Left ventricle myocardium inferior (tissue), 1 donor: Measurements from ENCODE around the gene FARP2. TPM values are rescaled to one million over a fixed set of nuclear protein-coding genes. Genes with fewer than 3 reads are reported as not detected.
"Not testable (repeated sequence)": the region's sequence is repeated elsewhere in the genome, so short reads cannot be mapped to it uniquely, and the experiment has no call there.

Experiments
- DNase-seq: peaks from one replicate; pipeline ENCODE4 v3.0.0-alpha.2; 2020
- H3K27ac ChIP-seq: fragments of 200-600 bp; replicated peaks from 2 replicates; pipeline ENCODE4 v1.8.0; 2021
- H3K27me3 ChIP-seq: fragments of 200-600 bp; 2 replicates; pipeline ENCODE4 v1.8.0; 2021; ENCODE audit warnings: low read depth
- H3K36me3 ChIP-seq: fragments of 200-600 bp; 2 replicates; pipeline ENCODE4 v1.8.0; 2021
- H3K4me1 ChIP-seq: fragments of 200-600 bp; 2 replicates; pipeline ENCODE4 v1.8.0; 2021
- H3K4me3 ChIP-seq: fragments of 200-600 bp; 2 replicates; pipeline ENCODE4 v1.8.0; 2021; ENCODE audit warnings: mild to moderate bottlenecking, moderate library complexity
- H3K9me3 ChIP-seq: fragments of 200-600 bp; replicated peaks from 2 replicates; pipeline ENCODE4 v1.8.0; 2021
- intact Hi-C: fragments of 100-400 bp; cut with micrococcal nuclease; formaldehyde crosslinking; loops from one replicate; pipeline ENCODE4 v1.11.0; 2022
- total RNA-seq: library from RNA; stranded (reverse); fragmentation: NEBNext Ultra II Directional; extraction: Animal tissue kit (Norgen Biotek cat#: 25700); gene quantifications from one replicate; pipeline ENCODE4 v1.2.1, GENCODE V29; 2021
- TF ChIP-seq, protein P1 (sequence below): fragments of 200-600 bp; IDR thresholded peaks from 2 replicates; pipeline ENCODE4 v1.8.0; 2021; ENCODE audit warnings: antibody characterized with exemption, mild to moderate bottlenecking, borderline replicate concordance
- donor health status: DM: no; HTN: yes; CAD: no; lungs with severe emphysema.

FARP2 gene
- total RNA-seq, 1 donor from 2014 or later, result 16.5 TPM

- Histone ChIP-seq H3K4me3 (no peak overlapping the region), H3K9me3 (no peaks in the 10 kb centered on the region), H3K27me3 (no peaks in the 10 kb centered on the region), H3K36me3 (peaks cover 20% of the 10 kb centered on the region), H3K27ac (no peak overlapping the region), H3K4me1 (peaks cover 36% of the 10 kb centered on the region)
- TF ChIP-seq, protein P1, sequence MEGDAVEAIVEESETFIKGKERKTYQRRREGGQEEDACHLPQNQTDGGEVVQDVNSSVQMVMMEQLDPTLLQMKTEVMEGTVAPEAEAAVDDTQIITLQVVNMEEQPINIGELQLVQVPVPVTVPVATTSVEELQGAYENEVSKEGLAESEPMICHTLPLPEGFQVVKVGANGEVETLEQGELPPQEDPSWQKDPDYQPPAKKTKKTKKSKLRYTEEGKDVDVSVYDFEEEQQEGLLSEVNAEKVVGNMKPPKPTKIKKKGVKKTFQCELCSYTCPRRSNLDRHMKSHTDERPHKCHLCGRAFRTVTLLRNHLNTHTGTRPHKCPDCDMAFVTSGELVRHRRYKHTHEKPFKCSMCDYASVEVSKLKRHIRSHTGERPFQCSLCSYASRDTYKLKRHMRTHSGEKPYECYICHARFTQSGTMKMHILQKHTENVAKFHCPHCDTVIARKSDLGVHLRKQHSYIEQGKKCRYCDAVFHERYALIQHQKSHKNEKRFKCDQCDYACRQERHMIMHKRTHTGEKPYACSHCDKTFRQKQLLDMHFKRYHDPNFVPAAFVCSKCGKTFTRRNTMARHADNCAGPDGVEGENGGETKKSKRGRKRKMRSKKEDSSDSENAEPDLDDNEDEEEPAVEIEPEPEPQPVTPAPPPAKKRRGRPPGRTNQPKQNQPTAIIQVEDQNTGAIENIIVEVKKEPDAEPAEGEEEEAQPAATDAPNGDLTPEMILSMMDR, result no peak
- no peak for DNase-seq
- intact Hi-C loops, result no loop called here
Measured at GRCh38 chr2:241503776-241504392, 147.8 kb downstream of the FARP2 start.

- H3K27me3 ChIP-seq, result no peaks in the 10 kb centered on the region
- DNase-seq, result no peak
- peak overlapping the region; percentile 93 for H3K27ac ChIP-seq
- peaks cover 8% of the 10 kb centered on the region for H3K36me3 ChIP-seq
- H3K4me1 ChIP-seq, result peaks cover 45% of the 10 kb centered on the region
- H3K4me3 ChIP-seq, result no peak overlapping the region
- TF ChIP-seq, protein P1, result no peak
- H3K9me3 ChIP-seq, result no peaks in the 10 kb centered on the region
- intact Hi-C loops, result no loop called here
Measured at GRCh38 chr2:241505086-241505780, 149.1 kb downstream of the FARP2 start.

DNA sequence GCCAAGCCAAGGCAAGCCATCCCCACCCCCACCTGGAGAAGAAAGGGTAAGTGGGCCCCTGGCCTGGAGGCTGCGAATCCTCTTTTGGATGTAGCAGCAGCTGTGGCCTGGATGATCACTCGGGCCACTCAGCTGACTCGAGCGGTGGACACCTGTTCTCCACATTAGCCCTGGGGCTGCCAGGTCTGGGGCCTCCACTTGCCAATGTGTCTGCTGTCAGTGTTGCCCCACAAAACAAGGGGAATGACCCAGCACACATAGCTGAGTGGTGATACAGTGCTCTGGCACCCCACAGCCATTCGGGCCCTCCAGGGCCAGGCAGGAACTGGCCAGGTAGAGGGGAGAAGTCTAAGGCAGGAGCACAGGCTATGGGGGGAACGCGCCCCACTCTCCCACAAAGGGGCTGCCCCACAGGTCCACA, 149.7 kb downstream of the FARP2 start:
- Histone ChIP-seq H3K36me3 (peaks cover 8% of the 10 kb centered on the region), H3K4me1 (peaks cover 45% of the 10 kb centered on the region), H3K9me3 (no peaks in the 10 kb centered on the region), H3K4me3 (no peak overlapping the region), H3K27me3 (no peaks in the 10 kb centered on the region), H3K27ac (peak overlapping the region; percentile 93)
- DNase-seq, result no peak
- intact Hi-C loops, result no loop called here
- TF ChIP-seq, protein P1, result no peak

- not testable (repeated sequence) for DNase-seq
- peak overlapping the region; percentile 93 for H3K27ac ChIP-seq
Measured at GRCh38 chr2:241506317-241506716, 150.2 kb downstream of the FARP2 start.

GRCh38 chr2:241506793-241507429, 150.8 kb downstream of the FARP2 start:
- Histone ChIP-seq H3K27me3 (no peaks in the 10 kb centered on the region), H3K4me1 (peaks cover 45% of the 10 kb centered on the region), H3K4me3 (peak overlapping the region; percentile 96), H3K27ac (peak overlapping the region; percentile 93), H3K36me3 (no peaks in the 10 kb centered on the region), H3K9me3 (no peaks in the 10 kb centered on the region)
- intact Hi-C loops, result no loop called here
- TF ChIP-seq, protein P1, result no peak
- DNase-seq, result no peak

More at GRCh38 chr2:241506317-241506716, 150.2 kb downstream of the FARP2 start:
- Histone ChIP-seq H3K4me1 (peaks cover 45% of the 10 kb centered on the region), H3K4me3 (peak overlapping the region; percentile 96)
- H3K27me3 ChIP-seq, intact Hi-C loops, H3K36me3 ChIP-seq, H3K9me3 ChIP-seq: not testable (repeated sequence)
